Occipital lobe (tissue), 2 donors: ENCODE data around the gene SH3BP2. TPM values are rescaled to one million over a fixed set of nuclear protein-coding genes. Genes with fewer than 3 reads are reported as not detected.
"Not testable (repeated sequence)": the region's sequence is repeated elsewhere in the genome, so short reads cannot be mapped to it uniquely, and the experiment has no call there.

Experiments used
- DNase-seq: peaks from one replicate; lab custom pipeline; 2025; lab: John Stamatoyannopoulos, UW
- total RNA-seq: library from RNA; depleted of rRNA; stranded (reverse); fragments of >200 nt; gene quantifications from one replicate; pipeline ENCODE4 v1.2.3, GENCODE V29; 2014

Gene SH3BP2
- total RNA-seq, 1 donor from 2014 or later, result 24.8 TPM

DNA sequence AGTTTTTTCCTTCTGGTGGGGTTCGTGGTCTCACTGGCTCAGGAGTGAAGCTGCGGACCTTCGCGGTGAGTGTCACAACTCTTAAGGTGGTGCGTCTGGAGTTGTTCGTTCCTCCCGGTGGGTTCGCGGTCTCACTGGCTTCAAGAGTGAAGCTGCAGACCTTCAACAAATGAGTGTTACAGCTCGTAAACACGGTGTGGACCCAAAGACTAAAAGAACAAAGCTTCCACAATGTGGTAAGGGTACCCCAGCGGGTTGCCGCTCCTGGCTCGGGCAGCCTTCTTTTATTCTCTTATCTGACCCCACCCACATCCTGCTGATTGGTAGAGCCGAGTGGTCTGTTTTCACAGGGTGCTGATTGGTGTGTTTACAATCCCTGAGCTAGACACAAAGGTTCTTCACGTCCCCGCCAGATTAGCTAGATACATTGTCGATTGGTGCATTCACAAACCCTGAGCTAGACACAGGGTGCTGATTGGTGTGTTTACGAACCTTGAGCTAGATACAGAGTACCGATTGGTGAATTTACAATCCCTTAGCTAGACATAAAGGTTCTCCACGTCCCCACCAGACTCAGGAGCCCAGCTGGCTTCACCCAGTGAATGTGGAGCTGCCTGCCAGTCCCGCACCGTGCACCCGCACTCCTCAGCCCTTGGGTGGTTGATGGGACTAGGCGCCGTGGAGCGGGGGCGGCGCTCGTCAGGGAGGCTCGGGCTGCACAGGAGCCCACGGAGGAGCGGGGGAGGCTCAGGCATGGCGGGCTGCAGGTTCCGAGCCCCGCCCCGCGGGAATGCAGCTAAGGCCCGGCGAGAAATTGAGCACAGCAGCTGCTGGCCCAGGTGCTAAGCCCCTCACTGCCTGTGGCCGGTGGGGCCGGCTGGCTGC lies 30.2 kb upstream of the SH3BP2 start:
- not testable (repeated sequence) for DNase-seq

DNA sequence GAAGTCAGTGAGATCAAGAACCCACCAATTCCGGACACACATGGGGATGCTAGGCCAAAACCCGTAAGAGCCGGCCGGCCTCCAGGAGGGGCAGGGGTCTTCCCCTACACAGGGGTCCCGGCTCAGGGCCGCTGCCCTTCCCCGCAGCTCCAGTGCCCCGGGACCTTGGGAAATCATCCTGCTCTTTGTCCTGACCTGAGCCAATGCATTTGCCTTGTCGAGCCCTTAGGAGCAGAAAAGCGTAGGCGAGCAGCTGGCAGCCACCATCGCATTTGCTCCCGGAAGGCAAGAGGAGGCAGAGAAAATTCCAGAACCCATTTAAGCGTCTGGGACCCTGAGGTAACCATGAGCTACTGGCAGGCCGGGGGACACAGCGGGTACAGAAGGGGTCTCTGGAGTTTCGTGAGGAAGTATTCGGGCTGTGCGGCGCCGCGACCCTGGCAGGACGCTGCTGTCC lies 29.3 kb upstream of the SH3BP2 start:
- DNase-seq, result no peak

DNA sequence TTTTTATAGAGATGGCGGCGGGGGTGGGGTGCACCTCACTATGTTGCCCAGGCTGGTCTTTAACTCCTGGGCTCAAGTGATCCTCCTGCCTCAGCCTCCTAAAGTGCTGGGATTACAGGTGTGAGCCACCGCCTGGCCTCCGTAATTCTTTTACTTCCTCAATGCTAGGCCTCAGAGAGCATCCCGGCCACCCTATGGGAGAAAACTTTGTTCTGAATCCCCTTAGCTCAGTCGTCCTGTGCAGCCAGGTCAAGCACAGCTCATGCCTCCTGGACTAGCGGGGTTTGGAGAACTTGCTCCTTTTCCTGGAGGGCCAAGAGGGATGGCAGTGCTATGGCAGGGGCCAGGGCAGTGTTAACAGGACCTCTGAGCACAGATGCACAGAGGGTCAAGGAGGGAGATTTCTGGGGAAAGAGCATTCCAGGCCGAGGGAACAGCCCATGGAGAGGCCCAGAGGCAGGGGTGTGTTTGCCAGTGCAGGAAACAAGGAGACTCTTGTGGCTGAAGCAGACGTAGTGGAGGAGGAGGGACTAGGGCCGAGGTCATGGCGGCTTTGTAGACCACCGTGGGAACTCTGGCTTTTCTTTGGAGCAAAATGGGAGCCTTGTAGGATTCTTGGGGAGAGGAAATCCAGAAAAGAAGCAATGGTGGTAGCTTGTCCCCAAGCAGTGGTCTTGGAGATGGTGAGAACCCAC lies 26.9 kb upstream of the SH3BP2 start:
- no peak for DNase-seq

DNA sequence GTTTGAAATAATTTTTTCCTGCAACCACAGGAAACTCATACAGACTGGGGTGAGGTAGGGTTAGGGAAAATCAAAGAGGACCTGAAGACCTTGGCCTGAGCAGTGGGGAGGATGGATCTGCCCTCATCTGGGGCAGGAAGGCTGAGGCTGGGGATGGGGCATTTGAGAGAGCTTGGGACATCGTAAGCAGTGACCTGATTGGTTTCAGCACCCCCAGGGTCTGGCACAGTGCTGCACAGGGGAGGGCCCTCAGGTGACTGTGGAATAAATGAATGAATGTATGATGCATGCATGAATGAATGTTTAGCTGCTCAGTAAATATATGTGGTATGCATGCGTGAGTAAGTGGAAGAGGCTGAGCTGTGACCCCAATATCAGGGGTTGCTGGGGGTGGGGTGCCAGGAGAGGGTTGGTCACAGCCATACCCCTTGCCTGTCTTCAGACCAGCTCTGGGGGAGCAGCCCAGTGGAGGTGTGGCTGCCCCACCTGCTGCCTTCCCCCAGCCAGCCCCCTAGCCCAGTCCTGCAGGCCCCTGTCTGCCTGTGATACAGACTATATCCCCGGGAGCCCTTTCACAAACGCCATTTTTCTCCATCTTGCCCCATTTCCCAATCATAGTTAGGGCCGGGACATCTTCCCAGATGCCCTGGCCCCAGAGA lies 25.7 kb upstream of the SH3BP2 start:
- no peak for DNase-seq

DNA sequence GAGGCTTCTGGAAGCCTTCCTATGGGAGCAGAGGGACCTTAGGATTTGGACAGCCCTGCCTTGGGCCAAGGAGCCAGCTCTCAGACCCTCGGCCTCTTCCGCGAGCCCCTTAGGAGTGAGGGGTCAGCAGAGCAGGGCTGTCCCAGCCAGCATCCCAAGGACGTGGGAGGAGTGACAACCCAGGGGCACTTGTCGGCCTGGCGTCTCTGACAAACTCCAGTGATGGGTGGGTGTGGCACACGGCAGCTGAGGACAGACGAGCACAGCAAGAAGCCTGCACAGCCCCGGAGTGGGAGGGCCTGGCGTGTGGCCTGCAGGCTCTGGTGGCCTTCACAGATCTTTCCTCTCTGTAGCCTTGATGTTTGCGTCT lies 25.2 kb upstream of the SH3BP2 start:
- no peak for DNase-seq

DNA sequence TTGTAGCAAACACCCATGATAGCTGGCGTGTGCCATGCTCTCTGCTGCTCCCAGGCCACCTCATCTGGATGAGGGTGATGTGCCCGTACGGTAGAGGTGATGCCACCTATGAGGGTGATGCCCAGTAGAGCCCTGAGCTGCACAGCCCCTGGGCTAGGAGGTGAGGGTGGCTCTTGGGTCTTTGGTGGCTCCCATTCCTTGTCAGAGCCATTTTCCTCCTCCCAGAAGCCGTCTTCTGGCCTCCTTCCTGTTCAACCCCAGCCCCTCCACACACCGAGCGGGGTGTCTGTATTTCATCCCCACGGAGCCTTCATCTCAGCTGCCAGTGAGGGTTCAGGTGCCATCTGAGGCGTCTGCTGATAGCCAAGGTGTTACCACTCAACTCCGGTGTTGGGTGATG lies 24.8 kb upstream of the SH3BP2 start:
- no peak for DNase-seq

DNA sequence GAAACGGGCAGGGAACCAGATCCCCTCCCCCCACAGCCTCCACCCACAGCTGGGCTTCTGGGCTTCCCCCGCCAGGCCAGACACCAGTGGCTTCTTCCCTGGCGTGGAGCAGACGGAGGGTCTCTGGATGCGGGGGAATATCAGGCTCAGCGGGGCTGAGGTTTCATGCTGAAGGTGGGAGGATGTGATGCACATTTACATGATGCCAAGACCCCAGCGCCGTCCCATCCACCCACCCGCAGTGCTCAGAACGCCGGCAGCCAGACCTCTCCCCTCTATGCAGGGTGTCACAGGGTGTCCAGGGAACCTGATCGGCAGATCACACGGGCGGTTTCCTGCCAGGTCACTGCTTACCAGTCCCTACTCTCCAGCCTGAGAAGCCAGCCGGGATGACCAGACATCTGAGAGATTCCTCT lies 24.0 kb upstream of the SH3BP2 start:
- no peak for DNase-seq

DNA sequence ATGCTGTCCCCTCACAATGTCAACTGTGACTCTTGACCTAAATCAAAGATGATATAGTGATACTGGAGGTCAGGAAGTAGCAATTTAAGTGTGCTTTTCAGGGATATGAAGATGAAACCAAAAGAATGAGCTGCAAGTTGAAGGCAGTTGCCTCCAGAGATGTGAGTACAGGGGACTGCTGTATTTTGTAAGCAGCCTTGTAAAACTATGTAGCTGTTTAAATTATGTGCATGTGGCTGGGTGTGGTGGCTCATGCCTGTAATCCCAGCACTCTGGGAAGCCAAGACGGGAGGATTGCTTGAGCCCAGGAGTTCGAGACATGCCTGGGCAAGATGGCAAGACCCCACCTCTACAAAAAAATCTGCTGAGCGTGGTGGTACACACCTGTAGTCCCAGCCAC lies 21.6 kb upstream of the SH3BP2 start:
- no peak for DNase-seq

DNA sequence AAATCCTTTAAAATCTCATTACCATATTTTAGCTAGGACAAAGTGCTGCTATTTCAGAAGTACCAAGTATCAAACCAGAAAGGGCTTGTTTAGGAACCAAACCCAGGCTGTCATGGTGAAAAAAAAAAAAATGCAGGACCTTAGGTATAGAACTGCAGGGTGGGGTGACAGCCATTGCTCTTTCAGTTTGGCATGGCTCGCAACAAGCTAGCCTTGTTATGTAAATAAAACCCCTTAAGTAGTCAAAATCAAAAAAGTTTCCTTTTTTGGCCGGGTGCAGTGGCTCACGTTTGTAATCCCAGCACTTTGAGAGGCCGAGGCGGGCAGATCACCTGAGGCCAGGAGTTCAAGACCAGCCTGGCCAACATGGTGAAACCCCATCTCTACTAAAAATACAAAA lies 12.2 kb upstream of the SH3BP2 start:
- not testable (repeated sequence) for DNase-seq

DNA sequence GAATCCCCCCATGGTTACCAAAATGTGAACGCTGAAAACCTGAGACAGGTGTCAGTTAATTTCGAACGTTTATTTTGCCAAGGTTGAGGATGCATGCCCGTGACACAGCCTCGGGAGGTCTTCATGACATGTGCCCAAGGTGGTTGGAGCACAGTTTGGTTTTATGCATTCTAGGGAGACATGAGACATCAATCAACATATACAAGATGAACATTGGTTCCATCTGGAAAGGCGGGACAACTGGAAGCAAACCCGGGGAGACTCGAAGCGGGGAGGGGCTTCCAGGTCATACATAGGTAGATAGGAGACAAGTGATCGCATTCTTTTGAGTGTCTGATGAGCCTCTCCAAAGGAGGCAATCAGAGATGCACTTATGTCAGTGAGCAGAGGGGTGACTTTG lies 11.0 kb upstream of the SH3BP2 start:
- DNase-seq, result no peak

DNA sequence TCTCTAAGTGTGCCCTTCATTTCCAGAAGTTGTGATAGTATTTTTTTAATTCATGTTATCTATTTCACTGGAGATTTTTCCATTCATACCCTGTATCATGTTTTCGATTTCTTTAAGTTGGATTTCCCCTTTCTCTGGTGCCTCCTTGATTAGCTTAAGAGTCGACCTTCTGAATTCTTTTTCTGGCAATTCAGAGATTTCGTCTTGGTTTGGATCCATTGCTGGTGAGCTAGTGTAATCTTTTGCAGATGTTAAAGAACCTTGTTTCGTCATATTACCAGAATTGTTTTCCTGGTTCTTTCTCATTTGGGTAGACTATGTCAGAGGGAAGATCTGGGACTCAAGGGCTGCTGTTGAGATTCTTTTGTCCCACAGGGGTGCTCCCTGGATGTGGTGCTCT lies 9.1 kb upstream of the SH3BP2 start:
- DNase-seq, result no peak

DNA sequence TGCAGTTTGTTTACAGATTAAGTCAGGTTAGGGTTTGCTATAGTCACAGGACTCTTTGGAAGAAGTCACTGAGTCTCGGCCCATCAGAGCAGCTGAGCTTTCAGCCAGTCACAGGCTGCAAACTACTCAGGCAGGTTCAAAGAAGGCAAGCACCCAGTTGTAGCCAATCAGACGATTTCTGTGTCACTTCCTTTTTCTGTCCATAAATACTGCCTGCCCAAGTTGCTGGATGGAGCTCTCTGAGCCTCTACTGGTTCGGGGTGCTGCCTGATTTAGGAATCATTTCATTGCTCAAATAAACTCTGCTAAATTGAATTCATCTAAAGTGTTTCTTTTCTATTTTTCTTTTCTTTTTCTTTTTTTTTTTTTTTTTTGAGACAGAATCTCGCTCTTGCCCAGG lies 7.3 kb upstream of the SH3BP2 start:
- no peak for DNase-seq

DNA sequence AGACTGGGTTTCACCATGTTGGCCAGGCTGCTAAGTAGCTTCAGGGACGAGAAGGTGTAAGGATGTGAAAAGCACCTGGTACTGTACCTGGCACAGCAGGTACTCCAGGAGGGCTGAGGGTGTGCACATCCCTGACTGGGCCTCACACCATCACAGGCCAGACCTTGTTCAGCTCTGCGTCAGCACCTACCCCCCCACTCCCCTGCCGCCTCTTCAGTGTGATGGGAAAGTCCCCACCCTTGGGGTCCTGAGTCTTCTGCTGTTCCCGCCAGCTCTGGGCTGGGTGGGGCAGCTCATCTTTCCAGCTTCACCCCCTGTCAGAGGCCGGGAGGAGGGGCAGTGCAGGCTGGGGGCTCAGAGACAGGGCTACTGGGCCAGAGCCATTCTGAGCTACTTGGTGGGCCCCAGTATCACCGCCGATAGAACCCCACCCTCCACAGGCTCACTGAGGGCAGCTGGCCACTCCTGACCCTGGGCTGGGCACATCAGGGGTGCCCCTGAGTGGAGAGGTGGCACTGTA lies 6.7 kb upstream of the SH3BP2 start:
- DNase-seq, result no peak

DNA sequence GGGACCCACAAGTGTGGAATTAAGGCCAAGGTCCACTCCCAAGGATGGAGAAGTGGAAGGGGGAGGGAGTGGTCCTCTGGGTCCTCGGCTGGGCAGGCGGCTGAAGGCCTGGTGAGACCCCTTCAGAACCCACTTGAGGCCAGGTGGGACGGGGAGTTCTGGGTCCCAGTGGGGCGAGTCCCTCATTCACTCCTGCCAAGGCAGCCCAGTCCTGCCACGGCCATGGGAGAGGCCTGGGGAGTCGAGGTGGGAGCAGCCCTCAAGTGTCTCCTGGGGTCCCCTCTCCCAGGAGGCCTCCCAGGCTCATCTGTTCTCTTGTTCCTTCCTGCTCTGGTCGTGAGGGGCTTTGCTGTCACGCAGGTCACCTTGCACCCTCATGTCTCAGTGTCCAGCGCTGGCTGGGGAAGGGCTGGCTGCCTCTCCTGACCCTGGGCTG lies 6.1 kb upstream of the SH3BP2 start:
- no peak for DNase-seq

DNA sequence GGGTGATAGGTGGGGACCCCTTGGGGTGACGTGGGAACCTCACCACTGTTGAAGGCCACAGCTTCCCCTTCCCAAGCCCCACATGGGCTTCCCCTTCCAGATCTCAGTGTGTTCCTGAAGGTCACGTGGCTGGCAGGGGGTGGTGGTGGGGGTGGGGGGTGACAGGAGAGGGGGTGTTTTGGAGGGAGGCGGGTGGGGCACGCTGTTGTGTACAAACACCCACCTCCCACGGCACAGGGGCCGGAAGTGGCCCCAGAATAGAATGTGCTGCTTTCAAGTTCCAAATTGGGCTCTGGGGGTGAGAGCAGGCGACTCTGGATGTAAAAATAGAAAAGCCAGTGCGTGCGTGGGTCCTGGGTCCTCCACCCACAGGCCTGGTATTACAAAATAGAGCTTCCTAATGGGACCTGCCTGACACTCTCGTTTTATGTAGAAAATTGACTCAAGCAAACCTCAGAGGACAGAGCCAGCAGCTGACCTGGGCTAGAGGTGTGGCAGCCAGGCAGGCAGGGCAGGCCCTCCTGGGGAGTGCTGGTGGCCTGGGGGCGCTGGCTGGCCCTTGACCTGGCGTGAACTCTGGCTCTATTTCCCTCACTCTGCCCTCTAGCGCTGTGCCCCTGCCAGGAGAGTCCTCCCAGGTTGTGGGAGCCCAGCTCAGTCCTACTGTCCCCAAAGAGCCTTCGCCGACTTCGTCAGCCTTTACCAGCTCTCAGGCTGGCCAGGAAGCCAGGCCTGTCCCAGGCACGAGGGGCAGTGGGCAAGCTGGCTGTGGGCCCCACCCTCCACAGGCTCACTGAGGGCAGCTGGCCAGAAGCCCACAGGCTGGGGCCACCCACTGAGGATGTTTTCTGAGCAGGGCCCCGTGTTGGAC lies 5.4 kb upstream of the SH3BP2 start:
- no peak for DNase-seq

DNA sequence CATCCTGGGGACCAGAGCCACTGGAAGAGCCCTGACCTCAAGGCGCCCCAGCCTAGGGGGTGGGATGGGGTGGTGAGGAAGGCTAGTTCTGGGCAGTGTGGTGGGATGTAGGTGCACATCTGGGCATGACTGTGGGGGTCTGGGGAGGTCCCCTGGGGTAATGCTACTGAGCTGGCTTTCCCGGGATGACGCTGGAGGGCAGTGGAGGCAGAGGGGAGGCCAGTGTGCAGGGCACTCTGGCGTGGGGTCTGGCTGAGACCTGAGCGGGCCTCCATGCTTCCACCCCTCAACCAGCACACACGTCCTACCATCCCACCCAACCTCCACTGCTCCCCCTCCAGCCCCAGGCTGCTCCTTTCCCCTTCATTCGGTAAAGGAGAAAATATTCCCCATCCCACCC lies 4.8 kb upstream of the SH3BP2 start:
- DNase-seq, result no peak

DNA sequence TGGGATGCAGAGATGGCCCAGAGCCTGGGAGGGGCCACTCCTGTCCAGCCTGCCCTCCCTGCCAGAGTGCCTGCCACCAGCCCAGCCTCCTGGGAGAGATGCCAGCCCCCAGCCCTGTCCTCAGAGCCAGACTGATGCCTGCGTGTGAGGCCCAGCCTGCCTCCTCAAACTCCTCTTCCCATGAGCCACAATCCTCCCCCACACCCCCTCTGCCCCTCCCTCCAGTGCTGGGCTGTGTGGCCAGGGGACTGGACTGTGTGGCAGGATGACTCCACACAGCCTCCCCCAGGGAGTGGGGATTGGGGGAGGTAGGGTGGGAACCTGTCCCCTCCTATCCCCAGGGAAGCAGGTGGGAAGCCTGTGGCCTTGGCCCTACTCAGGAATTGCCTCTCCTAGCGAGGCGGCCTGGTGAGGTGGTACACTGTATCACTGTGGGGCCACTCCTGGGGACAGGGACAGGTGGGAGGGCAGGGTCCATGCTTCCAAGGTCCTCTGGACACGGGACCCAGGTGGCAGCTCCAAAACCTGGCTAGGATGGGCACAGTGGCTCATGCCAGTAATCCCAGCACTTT lies 4.3 kb upstream of the SH3BP2 start:
- no peak for DNase-seq

DNA sequence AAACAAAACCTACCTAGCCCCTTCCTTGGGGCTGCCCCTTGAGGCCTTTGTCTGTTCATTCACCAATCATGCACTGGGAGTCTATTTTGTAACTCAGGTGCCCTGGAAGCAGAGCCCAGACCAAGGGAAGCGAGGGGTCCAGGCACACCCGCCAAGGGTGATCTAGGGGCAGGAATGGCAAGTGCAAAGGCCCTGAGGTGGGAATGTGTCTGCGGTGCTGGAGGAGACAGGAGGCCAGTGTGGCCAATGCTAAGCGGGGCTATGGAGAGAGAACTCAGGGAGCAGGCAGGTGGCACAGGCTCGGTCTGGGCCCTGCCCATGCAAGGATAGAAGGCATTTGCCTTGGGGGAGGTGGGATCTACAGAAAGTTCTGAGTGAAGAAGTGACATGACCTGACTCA lies 3.5 kb upstream of the SH3BP2 start:
- no peak for DNase-seq

DNA sequence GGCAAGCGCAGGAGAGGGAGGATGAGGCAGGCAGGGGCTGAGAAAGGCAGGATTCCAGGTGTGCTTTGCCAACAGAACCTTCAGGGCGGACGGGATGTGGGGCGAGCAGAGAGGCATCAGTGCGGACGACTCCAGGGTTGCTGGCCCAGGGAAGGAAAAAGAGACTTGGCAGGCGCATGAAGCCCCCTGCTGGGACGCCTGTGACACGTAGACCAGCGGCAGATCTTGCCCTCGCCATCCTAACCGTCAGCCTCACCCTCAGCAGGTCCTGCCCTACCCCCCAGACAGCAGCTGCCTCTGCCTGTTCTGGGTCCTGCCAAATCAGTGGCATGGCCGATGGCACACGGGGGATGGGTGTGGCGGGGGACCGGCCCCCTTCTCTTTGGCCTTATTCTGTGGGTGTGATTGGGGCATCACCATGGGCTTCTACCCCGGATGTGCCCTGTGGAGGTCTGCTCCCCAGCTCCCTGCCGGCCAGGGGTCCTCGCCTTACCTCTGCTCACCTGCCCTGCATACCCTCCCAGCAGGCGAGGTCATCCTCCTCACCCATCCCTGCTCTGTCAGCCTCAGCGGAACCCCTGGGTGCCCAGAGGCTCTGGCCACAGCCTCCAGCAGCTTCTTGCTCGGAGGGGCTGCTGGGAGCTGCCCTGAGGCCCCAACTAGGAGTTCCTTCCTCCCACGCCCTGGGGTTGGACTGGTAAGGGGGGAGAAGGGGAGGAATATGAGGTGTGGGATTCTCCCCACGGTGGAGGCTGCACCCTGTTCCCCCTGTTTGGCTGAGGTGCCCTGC lies 2.9 kb upstream of the SH3BP2 start:
- DNase-seq, result no peak
